ENCODE results near the gene KRTAP10-10.
"Not testable (repeated sequence)": the region's sequence is repeated elsewhere in the genome, so short reads cannot be mapped to it uniquely, and the experiment has no call there.

KRTAP10-10 gene

DNA sequence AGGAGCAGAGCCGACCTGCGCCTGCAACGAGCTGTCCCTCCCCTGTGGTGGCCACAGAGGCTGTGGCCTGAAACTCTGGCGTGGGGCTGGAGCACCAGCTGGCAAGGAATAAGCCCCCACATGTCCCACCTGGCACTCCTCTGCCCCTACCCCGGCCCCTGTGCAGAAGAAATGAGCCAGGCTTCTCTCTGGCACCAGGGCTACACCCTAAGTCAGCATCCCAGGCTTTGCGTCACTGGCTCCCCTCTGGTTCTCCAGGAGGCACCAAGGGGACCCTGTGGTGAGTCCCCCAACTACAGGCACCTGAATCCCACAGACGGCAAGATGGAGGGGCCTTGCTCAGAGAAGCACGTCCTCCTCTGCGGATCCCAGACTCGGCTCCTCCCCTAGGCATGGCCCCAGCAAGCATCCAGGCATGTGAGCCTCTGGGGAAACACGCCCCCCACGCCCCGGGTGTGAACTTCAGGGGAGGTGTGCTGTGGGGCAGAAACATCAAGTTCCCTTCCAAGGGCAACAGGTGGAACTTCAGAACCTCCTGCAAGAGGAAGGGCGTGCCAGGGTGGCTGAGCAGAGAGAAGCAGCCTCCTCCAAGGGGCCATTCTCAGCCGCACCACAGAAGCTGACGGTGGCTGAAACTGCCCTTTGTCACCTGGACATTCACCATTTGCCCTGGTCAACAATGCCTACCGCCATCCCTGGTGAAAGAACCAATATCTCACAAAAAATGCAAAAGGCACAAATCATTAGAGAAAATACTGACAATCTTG lies 33.9 kb upstream of the KRTAP10-10 start:
- no peak for DNase-seq

DNA sequence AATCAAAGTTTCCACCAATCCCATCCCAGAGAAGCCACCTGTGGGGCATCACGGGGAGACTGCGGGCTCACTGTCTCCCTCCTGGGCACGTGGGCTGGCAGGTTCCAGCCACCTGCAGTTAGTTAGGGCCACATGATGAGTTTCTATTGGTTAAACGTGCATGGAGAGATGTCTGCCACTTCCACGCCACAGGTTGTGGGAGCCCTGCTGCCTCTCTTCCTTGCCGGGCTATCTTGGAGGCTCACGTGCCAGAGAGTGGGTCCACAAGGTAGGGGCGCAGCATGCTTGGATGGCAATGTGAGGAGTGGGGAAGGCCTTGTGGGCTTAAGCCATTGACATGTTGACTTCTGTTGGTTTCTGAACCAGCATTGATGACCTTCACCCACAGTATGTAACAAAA lies 33.2 kb upstream of the KRTAP10-10 start:
- DNase-seq = no peak

DNA sequence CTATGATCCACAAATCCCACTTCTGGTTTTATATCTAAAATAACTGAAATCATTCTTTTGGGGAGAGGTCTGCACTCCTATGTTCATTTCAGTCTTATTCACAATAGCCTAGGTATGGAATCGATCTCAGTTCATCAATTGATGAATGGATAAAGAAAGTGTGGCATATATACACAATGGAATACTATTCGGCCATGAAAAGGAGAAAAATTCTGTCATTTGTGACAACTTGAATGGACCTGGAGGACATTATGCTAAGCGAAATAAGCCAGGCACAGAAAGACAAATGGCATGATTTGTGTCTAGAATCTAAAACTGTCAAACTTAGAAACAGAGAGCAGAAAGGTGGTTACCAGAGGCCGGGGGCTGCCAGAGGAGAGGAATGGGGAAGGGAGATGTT lies 30.7 kb upstream of the KRTAP10-10 start:
- no peak for DNase-seq

DNA sequence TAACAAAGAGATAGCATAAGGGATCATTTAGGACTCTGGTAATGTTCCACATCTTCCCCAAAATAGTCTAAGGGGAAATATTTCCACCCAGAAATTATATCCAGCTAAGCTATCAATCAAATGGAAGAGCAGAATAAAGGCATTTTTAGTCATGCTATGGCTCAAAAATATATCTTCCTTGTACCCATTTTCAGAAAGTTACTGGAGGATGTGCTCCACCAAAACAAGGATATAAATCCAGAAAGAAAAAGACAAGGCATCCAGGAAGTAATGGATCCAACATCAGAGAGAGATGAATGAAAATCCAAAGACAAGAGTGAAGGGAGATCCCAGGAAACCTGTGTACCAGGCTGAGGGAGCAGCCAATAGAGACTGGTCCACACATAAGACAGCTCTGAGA lies 28.0 kb upstream of the KRTAP10-10 start:
- DNase-seq = no peak

DNA sequence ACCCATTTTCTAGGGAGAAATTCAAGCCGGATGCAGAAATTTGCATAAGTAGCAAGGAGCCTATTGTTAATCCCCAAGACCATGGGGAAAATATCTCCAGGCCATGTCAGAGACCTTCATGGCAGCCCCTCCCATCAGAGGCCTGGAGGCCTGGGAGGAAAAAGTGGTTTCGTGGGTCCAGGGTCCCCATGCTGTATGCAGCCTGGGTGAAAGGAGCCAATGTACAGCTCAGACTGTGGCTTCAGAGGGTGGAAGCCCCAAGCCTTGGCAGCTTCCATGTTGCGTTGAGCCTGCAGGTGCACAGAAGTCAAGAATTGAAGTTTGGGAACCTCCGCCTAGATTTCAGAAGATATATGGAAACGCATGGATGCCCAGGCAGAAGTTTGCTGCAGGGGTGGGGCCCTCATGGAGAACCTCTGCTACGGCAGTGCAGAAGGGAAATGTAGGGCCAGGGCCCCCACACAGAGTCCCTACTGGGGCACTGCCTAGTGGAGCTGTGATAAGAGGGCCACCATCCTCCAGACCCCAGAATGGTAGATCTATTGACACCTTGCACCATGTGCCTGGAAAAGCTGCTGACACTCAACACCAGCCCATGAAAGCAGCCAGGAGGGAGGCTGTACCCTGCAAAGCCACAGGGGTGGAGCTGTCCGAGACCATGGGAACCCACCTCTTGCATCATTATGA lies 26.9 kb upstream of the KRTAP10-10 start:
- not testable (repeated sequence) for DNase-seq

DNA sequence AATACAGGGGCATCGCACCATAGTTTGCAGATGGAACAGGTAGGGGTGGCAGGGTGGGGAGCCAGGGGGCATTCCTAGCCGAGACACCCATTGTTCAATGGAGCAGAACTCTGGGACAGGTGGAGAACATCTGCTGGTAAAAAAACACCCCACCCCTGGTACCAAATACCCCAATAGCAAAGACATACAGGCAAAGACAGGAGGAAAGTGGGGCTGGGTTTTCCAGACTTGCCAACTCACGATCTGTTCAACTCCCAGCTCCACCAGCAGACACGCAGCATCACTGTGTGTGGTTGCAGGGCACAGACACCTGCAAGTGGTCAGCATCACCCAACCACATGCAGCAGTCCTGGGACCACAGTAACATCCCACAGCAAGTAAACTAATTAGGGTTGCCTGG lies 25.6 kb upstream of the KRTAP10-10 start:
- DNase-seq = no peak

DNA sequence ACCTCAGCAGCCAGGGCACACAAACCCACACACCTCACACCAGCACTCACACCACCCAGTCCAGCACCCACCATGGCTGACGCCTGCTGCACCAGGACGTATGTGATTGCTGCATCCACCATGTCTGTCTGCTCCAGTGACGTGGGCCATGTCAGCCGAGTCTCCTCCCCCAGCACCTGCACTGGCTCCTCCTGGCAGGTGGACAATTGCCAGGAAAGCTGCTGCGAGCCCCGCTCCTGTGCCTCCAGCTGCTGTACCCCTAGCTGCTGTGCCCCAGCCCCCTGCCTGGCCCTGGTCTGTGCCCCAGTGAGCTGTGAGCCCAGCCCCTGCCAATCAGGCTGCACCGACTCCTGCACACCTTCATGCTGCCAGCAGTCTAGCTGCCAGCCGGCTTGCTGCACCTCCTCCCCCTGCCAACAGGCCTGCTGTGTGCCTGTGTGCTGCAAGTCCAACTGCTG lies 25.1 kb upstream of the KRTAP10-10 start, which contains the start of gene KRTAP10-8:
Gene KRTAP10-8, plus strand, starts transcription at position 51 of the 458 bp plus-strand sequence. Its CDS starts 22 bp downstream, at position 73.
- DNase-seq = no peak

DNA sequence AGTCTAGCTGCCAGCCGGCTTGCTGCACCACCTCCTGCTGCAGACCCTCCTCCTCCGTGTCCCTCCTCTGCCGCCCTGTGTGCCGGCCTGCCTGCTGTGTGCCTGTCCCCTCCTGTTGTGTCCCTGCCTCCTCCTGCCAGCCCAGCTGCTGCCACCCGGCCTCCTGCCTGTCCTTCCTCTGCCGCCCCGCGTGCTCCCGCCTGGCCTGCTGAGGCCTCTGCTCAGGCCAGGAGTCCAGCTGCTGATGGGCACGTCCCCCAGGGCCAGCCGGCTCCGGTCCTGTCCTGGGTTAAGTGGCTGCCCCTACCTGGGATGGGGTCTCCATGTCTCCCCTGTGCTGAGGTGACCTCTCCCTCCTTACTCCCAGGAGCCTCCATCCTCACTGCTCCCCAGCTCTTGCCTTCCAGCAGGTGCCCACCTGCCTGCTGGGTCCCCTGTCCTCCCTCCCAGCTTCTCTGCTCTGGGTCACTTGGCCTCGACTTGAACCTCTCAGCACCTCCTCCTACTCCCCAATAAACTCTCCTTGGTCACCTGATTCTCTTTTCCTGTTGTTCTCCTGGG lies 24.4 kb upstream of the KRTAP10-10 start:
- DNase-seq = no peak

DNA sequence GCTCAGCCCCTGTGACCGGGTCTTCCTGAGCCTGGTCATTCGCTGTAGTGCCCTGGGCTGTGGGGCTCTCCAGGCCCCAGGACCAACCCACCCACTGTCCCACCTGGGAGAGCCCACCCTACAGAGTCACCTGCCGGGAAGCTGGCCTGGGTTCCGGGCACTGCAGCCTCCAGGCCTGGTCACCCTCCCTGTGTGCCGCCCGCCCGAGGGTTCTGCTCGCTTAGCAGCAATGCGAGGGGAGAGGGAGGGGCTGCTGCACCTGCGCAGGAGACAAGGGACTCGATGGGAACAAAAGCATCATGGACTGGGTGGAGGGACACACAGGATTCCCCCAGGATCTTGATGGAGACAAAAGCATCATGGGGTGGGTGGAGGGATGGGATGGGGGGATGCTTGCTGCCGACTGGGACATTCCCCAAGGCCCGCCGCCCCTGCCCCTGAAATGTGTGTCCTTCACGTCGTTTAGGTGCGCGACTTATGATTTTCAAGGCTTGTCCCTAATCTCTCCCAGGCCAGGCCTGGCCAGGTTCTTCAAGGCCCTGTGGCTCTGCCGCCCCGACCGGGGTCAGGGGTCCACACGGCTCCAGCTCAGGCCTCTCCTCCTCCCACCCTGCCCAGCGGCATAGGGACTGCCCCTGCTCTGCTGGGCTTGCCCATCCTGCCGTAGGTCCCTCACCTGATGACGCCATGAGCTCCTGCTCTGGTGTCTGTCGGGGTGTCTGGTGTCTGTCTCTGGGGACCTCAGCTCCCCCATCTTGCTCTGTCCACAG lies 23.6 kb upstream of the KRTAP10-10 start:
- DNase-seq = no peak

DNA sequence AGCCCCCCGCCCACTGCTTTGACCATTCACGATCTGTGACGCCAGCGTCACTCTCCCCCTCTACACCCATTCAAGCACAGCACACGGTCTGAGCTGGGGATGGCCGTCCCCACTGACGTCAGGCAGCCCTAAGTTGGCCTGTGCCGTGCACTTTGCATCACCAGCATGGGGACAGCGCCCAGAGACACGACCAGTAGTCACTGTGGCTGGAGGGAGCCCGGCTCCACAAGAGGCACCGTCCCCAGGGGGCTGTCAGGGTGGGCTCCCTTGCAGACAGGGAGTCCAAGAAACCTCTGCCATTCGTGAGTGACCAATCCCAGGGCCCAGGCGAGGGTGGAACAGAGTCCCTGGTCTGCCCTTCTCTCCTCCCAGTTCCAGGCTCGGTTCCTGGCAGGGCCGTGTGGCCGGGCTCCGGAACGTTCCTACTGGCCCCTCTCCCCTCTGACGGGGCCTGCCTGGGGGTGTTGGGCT lies 23.0 kb upstream of the KRTAP10-10 start:
- DNase-seq = no peak

DNA sequence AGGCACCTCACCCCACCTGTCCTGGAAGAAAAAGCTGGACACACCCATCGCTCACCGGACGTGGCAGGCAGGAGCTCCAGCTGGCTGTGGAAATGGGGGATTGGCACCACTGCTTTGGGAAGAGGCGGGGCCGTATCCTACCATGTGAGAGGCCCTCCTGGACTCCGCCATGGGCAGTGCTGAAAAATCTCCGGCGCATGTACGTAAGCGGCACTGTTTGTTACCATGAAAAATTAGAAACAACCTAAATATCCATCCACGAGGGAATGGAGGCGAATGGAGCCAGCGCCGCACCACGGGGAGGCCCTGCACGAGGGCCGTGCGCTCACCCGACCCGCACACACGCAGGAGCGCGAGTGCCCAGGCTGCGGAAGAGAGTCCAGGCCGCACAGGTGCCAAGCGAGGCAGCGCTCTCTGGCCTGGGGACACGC lies 22.2 kb upstream of the KRTAP10-10 start:
- DNase-seq = no peak

DNA sequence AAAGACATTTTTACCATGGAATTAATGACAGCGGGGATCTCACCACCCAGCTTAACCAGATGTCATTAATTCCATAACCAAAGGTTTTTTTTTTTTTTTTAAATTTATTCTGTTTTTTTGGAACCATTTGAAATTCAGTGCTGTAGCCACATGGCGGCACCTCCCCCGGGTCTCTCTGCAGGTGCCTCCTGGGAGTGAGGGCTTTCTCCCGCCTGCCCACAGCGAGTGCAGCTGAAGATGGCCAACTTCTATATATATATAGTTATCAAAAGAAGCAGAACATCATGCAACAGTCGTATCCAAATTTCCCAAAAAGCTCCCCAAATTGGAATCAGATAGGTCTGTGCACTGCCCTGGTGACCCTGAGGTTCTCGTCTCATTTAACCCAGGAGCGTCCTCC lies 21.7 kb upstream of the KRTAP10-10 start:
- no peak for DNase-seq

DNA sequence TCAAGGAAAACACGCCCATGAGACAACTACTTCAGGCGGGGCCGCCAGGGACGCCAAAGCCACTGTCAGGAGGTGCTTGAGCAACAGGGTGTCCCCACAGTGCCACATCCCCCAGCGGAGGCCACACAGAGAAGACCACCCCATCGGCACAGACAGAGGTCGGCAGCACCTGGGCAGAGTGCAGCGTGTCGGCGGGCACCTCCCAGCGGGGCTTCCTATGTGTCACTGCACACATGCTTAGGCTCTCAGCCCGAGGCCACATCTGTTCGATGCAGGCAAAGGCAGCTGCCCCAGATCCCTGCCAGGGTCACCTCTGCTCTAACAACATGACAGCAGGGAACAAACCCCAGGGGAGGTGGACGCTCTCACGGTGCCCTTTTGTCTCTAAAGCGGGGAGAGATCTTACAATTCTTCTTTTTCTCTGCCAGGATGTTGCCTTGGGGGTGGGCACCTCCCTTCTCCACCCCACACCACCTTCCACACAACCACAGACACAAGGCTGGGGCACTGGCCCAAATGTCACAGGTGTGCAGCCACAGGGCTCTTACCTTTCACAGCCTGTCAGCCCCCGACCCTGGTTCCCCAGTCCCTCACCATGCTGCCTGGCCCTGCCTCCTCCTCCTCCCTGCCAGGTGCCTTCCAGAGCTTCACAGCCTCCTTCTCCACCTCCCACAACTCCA lies 21.1 kb upstream of the KRTAP10-10 start:
- DNase-seq = no peak

DNA sequence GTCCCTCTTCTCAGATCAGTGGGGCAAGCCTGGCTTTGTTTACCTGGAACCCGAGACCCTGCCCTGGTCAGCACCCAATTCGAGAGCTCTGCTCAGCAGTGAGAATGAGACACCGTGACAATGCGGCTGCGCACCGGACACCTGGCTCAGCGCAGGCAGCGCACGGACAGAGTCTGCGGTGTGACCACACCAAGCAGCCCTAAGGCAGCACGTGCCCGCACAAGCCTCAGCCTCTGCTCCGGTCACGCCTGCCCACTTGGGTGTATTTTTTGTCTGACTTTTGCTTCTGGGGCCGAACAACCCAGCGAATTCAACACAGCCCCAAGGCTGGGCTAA lies 20.6 kb upstream of the KRTAP10-10 start:
- no peak for DNase-seq

DNA sequence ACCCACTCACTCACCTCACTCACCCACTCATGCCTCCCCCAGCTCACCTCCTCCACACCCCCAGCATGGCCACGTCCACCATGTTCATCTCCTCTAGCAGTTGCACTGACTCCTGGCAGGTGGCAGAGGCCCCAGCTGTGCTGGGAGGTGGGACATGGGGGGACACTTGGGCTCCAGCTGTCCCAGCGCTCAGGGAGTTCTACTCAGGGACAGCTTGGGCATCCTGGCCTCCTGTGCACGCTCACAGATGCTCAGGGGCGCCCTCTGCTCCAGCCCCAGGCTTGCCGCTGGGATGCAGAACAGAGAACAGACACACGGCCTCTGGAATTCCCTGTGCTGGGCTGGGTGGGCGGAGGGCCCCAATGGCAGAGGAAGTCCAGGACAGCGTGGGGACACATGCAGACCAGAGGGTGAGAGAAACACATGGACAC lies 20.1 kb upstream of the KRTAP10-10 start:
- DNase-seq = no peak

DNA sequence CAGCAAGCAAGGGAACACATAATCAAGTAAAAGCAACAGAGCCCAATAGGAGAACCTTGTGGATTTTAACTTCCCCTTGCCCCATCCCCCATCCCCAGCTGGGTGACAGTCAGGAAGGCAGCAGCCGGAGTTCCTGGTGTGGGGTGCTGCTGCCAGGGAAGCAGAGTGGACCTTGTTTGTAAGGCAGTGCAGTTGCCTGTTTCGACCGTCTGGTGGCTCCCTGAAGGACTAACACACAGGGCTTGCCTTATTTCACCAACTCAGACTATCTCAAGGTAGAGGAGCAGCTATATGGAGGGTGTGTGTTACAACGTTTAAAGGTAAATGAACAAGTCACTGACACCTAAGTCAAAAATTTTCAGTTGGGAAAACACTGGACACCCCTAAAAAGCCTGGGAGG lies 18.7 kb upstream of the KRTAP10-10 start:
- DNase-seq = no peak

DNA sequence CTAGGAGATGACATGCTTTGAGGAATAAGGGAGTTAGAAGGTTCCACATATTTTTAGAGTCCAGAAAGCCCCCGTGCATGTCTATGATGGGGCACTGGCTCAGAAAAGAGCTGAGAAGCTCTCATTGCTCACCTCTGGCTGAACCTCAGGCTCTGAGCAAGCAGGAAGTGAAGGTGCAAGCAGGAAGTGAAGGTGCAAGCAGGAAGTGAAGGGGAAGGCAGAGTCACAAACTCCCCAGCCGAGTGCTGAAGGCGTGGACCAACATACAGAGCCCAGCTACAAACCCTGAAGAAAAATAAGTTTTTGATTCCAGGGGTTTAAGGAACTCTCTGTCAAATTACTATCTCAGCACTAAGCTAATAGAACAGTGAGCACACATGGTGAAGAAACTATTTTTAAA lies 18.2 kb upstream of the KRTAP10-10 start:
- DNase-seq = no peak

DNA sequence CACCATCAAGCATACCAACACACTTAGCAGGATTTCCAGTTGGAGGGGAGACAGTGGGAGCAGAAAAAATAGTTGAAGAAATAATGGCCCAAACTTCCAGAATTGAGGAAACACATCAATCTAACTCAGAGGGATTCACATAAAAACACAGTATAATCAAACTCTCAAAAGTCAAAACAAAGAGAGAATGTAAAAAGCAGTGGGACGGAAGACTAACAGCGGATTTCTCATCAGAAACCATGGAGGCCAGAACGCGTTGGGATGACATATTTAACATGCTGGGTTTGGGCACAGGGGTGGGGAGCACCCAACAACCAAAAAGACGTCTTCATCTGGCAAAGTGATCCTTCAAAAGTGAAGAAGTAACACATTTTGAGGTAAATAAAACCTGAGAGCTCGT lies 17.3 kb upstream of the KRTAP10-10 start:
- no peak for DNase-seq

DNA sequence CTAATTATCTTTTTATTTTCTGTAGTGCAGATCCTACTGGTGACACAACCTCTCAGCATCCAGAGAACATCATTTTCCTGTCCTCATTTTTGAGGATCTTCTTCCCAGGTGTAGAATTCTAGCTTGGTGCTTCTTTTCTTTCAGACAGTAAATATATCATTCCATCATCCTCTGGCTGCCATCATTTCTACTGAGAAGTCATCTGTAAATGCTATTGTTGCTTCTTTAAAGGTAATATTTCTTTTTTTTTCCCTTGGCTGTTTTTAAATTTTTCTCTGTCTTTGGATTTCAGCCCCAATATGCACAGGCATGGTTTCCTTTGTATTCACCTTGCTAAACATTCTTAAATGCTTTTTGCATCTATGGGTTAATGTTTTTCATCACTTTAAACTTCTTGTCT lies 13.6 kb upstream of the KRTAP10-10 start:
- DNase-seq = no peak

DNA sequence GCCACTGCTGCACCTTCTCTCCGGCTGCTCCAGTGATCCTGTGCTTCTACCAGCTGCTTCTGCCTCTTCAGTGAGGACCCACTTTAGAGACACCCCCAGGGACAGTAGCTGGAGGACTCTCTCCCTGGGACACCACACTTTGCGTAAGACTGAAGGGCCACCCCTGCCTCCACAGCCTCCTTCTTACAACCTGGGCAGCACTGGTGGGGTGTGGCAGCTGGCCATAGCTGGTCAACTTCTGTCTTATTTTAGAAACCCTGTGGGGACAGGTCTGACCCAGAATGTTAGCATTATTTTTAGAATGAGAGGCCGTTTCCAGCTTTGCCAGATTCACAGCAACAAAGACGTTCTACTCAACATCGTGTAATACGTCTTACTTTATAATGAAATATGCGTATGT lies 11.4 kb upstream of the KRTAP10-10 start:
- no peak for DNase-seq

DNA sequence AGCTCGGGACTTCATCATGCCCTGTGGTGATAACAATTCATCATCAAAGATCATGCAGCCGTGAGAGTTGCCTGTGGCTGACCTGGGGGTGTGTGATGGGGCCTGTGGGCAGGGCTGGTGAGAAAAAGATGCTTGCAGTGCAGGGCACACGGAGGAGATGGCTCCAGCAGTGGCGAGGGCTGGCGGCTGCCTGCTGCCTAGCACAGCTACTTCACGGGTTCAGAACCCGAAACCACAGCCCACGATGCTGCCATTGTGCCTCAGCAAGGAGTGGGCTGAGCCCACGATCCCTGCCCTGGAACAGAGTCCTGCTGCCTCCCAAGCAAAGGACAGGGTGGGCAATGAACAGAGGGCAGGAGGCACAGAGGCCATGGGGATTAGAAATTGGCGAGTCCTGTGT lies 10.9 kb upstream of the KRTAP10-10 start:
- no peak for DNase-seq

DNA sequence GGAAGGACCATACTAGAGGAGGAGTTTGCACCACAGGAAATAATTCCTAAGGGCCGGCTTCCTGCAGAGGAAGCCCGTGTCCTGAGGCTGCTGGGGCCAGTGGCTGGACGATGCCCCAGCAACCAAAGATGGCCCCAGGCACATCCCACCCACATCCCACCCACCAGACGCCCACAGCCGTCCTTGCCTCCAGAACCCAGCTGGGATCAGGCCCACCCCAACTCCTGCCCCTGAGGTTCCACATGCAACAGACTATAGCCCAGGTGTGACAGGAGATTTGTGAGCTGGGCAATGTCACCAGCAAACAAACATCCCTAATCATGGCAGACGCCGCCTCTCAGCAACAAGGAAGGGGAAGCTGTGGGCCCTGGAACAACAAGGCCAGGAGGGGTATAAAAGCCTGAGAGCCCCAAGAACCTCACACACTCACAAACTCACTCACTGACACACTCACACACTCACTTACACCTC lies 10.4 kb upstream of the KRTAP10-10 start, which contains the start of gene KRTAP10-9:
Gene KRTAP10-9, plus strand, starts transcription at position 421 of the 471 bp plus-strand sequence. CDS start 79 bp downstream, outside the sequence.
- DNase-seq = no peak
